ENCODE data around the gene TMED1. TPM values are rescaled to one million over a fixed set of nuclear protein-coding genes. Genes with fewer than 3 reads are reported as not detected.

The TMED1 gene
- total and polyA plus RNA-seq, 12 donors = 12.5 to 103 (median 48.6) TPM

- intact Hi-C loops (cut with DNase I) = no loop called here
- H3K9me3 ChIP-seq (replicated peaks in 1 of 3) = no peaks in the 10 kb centered on the region
- no peaks in the 10 kb centered on the region for H3K27me3 ChIP-seq
- H3K27ac ChIP-seq = no peak overlapping the region
- H3K4me1 ChIP-seq (replicated peaks in 1 of 2) = no peaks in the 10 kb centered on the region
- 92 to 96% (median 95%) methylated on average over 8 of the region's 8 CpGs for WGBS, 4 donors
- H3K4me3 ChIP-seq = no peak overlapping the region
- DNase-seq = no peak
- no peak for TF ChIP-seq CTCF (IDR thresholded peaks at IDR 0.05)
- no peak for TF ChIP-seq POLR2A (IDR thresholded peaks at IDR 0.05)
- peaks cover 0 to 94% of the 10 kb centered on the region in 2 donors for H3K36me3 ChIP-seq (replicated peaks in 1 of 2)
Measured at GRCh38 chr19:10788146-10788545, 47.9 kb downstream of the TMED1 start.

GRCh38 chr19:10784257-10784656 lies 51.8 kb downstream of the TMED1 start:
- Histone ChIP-seq H3K27me3 (no peaks in the 10 kb centered on the region), H3K9me3 (replicated peaks in 1 of 3) (no peaks in the 10 kb centered on the region), H3K36me3 (replicated peaks in 1 of 2) (peaks cover 0 to 98% of the 10 kb centered on the region in 2 donors), H3K27ac (peak overlapping the region in 3 of 5 donors; percentile 3 to 65 (median 31)), H3K4me3 (no peak overlapping the region), H3K4me1 (replicated peaks in 1 of 2) (no peaks in the 10 kb centered on the region)
- intact Hi-C loops (cut with DNase I) = no loop called here
- TF ChIP-seq POLR2A (IDR thresholded peaks at IDR 0.05) (no peak), CTCF (IDR thresholded peaks at IDR 0.05) (no peak)
- WGBS, 4 donors = 68 to 77% (median 71%) methylated on average over 10 of the region's 10 CpGs
- peak in 3 of 7 donors; percentile 50 to 55 (median 54) for DNase-seq

GRCh38 chr19:10782795-10783194 lies 53.2 kb downstream of the TMED1 start:
- H3K4me1 ChIP-seq (replicated peaks in 1 of 2) = no peaks in the 10 kb centered on the region
- H3K9me3 ChIP-seq (replicated peaks in 1 of 3) = no peaks in the 10 kb centered on the region
- no peak overlapping the region for H3K4me3 ChIP-seq
- peaks cover 0 to 98% of the 10 kb centered on the region in 2 donors for H3K36me3 ChIP-seq (replicated peaks in 1 of 2)
- WGBS, 4 donors = 68 to 89% (median 79%) methylated on average over 5 to 13 of the region's 13 CpGs
- peak in 1 of 7 donors; percentile 46 for DNase-seq
- intact Hi-C loops (cut with DNase I) = no loop called here
- H3K27ac ChIP-seq = peak overlapping the region in 2 of 5 donors; percentile 21 to 40
- TF ChIP-seq POLR2A (IDR thresholded peaks at IDR 0.05) (no peak), CTCF (IDR thresholded peaks at IDR 0.05) (no peak)
- H3K27me3 ChIP-seq = no peaks in the 10 kb centered on the region

Small RNA genes lying within 50 kb of the gene (microRNA-seq; reads per million reads assigned to microRNA genes)
- 0.38 to 1.4 (median 0.45) reads per million in 3 donors for gene MIR199A1
- 0 to 4.8 (median 1.9) reads per million in 3 donors for gene MIR6793

Small RNA genes lying within 50 kb of the gene (small RNA-seq; reads per million reads assigned to genes)
- 0.08 to 0.47 reads per million in 2 donors for gene MIR199A1
- 0.08 to 0.12 reads per million in 2 donors for gene MIR6793

Other genes starting within 250 kb of the TMED1 start
- gene AP1M2, start 248.9 kb downstream of the TMED1 start, total RNA-seq = under 1 TPM in 2 of 9 donors, not detected in 7; 0.19 to 0.43 TPM
- under 1 TPM in 2 of 3 donors, not detected in 1; 0.10 to 0.97 TPM for gene AP1M2, start 248.9 kb downstream of the TMED1 start, polyA plus RNA-seq
- 100 to 1,000 TPM in 4 of 9 donors, 10 to 100 TPM in 5; 20.4 to 188 (median 90.8) TPM for gene SLC44A2, start 210.7 kb downstream of the TMED1 start, total RNA-seq
- gene SLC44A2, start 210.7 kb downstream of the TMED1 start, polyA plus RNA-seq = 10 to 100 TPM; 67.3 to 92.3 (median 68.1) TPM
- gene ILF3, start 181.9 kb downstream of the TMED1 start, total RNA-seq = 100 to 1,000 TPM in 5 of 9 donors, 10 to 100 TPM in 4; 75.0 to 254 (median 115) TPM
- 100 to 1,000 TPM; 192 to 232 (median 219) TPM for gene ILF3, start 181.9 kb downstream of the TMED1 start, polyA plus RNA-seq
- gene QTRT1, start 134.8 kb downstream of the TMED1 start, total RNA-seq = 10 to 100 TPM; 16.4 to 82.7 (median 40.3) TPM
- gene QTRT1, start 134.8 kb downstream of the TMED1 start, polyA plus RNA-seq = 100 to 1,000 TPM in 2 of 3 donors, 1 to 10 TPM in 1; 8.1 to 466 (median 422) TPM
- gene DNM2, start 118.1 kb downstream of the TMED1 start, total RNA-seq = 100 to 1,000 TPM in 8 of 9 donors, 10 to 100 TPM in 1; 73.3 to 196 (median 166) TPM
- gene DNM2, start 118.1 kb downstream of the TMED1 start, polyA plus RNA-seq = 100 to 1,000 TPM; 103 to 157 (median 124) TPM
- gene C19orf38, start 12.2 kb upstream of the TMED1 start, total RNA-seq = 1 to 10 TPM in 7 of 9 donors, under 1 TPM in 2; 0.30 to 5.6 (median 1.9) TPM
- gene C19orf38, start 12.2 kb upstream of the TMED1 start, polyA plus RNA-seq = 1 to 10 TPM; 1.1 to 2.0 (median 1.9) TPM
- gene CARM1, start 35.3 kb upstream of the TMED1 start, total RNA-seq = 10 to 100 TPM in 8 of 9 donors, 1 to 10 TPM in 1; 8.2 to 36.3 (median 22.0) TPM
- 10 to 100 TPM; 13.8 to 38.1 (median 20.4) TPM for gene CARM1, start 35.3 kb upstream of the TMED1 start, polyA plus RNA-seq
- gene YIPF2, start 92.4 kb upstream of the TMED1 start, total RNA-seq = 10 to 100 TPM; 54.5 to 99.1 (median 74.4) TPM
- gene YIPF2, start 92.4 kb upstream of the TMED1 start, polyA plus RNA-seq = 10 to 100 TPM; 21.1 to 98.9 (median 40.4) TPM
- gene TIMM29, start 92.6 kb upstream of the TMED1 start, total RNA-seq = 10 to 100 TPM; 18.5 to 39.7 (median 28.3) TPM
- gene TIMM29, start 92.6 kb upstream of the TMED1 start, polyA plus RNA-seq = 10 to 100 TPM; 10.5 to 19.3 (median 11.6) TPM
- gene SMARCA4, start 124.8 kb upstream of the TMED1 start, total RNA-seq = 100 to 1,000 TPM in 1 of 9 donors, 10 to 100 TPM in 8; 46.3 to 114 (median 59.3) TPM
- gene SMARCA4, start 124.8 kb upstream of the TMED1 start, polyA plus RNA-seq = 100 to 1,000 TPM in 1 of 3 donors, 10 to 100 TPM in 2; 58.8 to 124 (median 80.0) TPM

Data from adrenal gland (tissue), 12 donors.